ENCODE results near the gene TASP1. TPM values are rescaled to one million over a fixed set of nuclear protein-coding genes. Genes with fewer than 3 reads are reported as not detected.
"Not testable (repeated sequence)": the region's sequence is repeated elsewhere in the genome, so short reads cannot be mapped to it uniquely, and the experiment has no call there.

Gene TASP1
- total RNA-seq, 3 donors from 2014 or later (not counting 1 experiment from before 2014, with no cell fraction given), result 15.5 to 22.3 (median 16.3) TPM

DNA sequence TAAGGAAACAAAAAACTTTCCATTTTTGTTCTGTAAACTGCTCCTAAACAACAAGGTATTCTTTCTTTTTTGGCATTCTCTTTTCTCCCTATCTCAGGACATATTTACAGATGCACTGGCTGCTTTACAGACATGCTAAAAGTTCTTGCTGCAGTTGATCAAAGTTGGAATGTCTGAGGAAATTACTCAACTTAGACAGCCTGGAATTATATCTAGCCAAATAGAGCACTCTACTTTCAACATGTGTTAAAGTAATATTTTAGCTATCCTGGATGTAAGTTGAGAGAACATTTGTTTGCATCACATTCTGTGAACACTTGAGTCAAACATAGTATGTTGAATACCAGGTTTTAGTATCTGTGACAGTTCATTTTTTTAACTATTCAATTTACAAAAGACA is 24.8 kb downstream of the TASP1 start:
- Histone ChIP-seq H3K4me3 (ENCODE audit: low read length) (no peak overlapping the region), H3K9me3 (ENCODE audit: control insufficient read depth, insufficient read depth, low read length) (no peaks in the 10 kb centered on the region), H3K27ac (ENCODE audit: low read length) (no peak overlapping the region), H3K36me3 (ENCODE audit: control insufficient read depth, insufficient read depth, low read length) (no peaks in the 10 kb centered on the region), H3K27me3 (ENCODE audit: control insufficient read depth, insufficient read depth, low read length) (no peaks in the 10 kb centered on the region), H3K4me1 (ENCODE audit: control insufficient read depth, insufficient read depth, low read length) (no peaks in the 10 kb centered on the region)
- H3K36me3 Mint-ChIP-seq, result no peaks in the 10 kb centered on the region
- DNase-seq, result no peak
- ATAC-seq, result no peak
- H3K27me3 Mint-ChIP-seq (ENCODE audit: low read depth in 2 of 2), result no peaks in the 10 kb centered on the region
- no peaks in the 10 kb centered on the region for H3K4me1 Mint-ChIP-seq
- no peaks in the 10 kb centered on the region for H3K9me3 Mint-ChIP-seq
- no peak overlapping the region for H3K4me3 Mint-ChIP-seq
- TF ChIP-seq, protein P1, sequence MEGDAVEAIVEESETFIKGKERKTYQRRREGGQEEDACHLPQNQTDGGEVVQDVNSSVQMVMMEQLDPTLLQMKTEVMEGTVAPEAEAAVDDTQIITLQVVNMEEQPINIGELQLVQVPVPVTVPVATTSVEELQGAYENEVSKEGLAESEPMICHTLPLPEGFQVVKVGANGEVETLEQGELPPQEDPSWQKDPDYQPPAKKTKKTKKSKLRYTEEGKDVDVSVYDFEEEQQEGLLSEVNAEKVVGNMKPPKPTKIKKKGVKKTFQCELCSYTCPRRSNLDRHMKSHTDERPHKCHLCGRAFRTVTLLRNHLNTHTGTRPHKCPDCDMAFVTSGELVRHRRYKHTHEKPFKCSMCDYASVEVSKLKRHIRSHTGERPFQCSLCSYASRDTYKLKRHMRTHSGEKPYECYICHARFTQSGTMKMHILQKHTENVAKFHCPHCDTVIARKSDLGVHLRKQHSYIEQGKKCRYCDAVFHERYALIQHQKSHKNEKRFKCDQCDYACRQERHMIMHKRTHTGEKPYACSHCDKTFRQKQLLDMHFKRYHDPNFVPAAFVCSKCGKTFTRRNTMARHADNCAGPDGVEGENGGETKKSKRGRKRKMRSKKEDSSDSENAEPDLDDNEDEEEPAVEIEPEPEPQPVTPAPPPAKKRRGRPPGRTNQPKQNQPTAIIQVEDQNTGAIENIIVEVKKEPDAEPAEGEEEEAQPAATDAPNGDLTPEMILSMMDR (IDR thresholded peaks at IDR 0.05), result no peak
- intact Hi-C loops (cut with micrococcal nuclease), result no loop called here
- no peak overlapping the region for H3K27ac Mint-ChIP-seq

DNA sequence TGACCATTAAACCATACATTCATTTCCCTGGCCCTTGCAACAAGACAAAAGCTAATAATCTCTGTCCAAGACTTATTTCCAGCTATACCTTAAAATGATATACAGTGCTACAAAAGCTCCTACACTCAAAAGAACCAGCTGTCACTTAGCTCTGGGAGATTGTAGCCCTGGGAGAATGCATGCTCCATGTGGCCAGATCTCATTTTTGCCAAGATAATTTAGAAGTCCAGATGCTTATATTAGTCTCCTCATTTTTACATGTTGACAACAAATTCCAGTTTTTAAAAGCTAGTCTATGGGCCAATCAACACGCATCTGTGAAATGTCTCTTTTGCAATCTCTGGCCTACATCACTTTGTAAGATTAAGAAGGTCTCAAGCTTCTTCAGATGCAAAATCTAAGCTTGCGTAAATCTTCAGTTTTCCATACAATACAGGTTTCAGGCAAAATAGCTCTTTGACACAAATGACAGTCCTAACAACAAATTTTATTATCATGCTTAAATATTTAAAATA is 27.1 kb downstream of the TASP1 start:
- intact Hi-C loops (cut with micrococcal nuclease), result no loop called here
- Mint-ChIP-seq H3K27me3 (ENCODE audit: low read depth in 2 of 2) (no peaks in the 10 kb centered on the region), H3K9me3 (no peaks in the 10 kb centered on the region), H3K36me3 (no peaks in the 10 kb centered on the region), H3K27ac (no peak overlapping the region), H3K4me3 (no peak overlapping the region), H3K4me1 (no peaks in the 10 kb centered on the region)
- H3K4me1 ChIP-seq (ENCODE audit: control insufficient read depth, insufficient read depth, low read length), result no peaks in the 10 kb centered on the region
- no peaks in the 10 kb centered on the region for H3K27me3 ChIP-seq (ENCODE audit: control insufficient read depth, insufficient read depth, low read length)
- WGBS (ENCODE audit: insufficient coverage), result 100% methylated on average over 2 of the region's 2 CpGs
- TF ChIP-seq, protein P1 (IDR thresholded peaks at IDR 0.05), result no peak
- H3K4me3 ChIP-seq (ENCODE audit: low read length), result no peak overlapping the region
- no peak for ATAC-seq
- H3K9me3 ChIP-seq (ENCODE audit: control insufficient read depth, insufficient read depth, low read length), result no peaks in the 10 kb centered on the region
- H3K36me3 ChIP-seq (ENCODE audit: control insufficient read depth, insufficient read depth, low read length), result no peaks in the 10 kb centered on the region
- DNase-seq, result no peak
- H3K27ac ChIP-seq (ENCODE audit: low read length), result no peak overlapping the region

DNA sequence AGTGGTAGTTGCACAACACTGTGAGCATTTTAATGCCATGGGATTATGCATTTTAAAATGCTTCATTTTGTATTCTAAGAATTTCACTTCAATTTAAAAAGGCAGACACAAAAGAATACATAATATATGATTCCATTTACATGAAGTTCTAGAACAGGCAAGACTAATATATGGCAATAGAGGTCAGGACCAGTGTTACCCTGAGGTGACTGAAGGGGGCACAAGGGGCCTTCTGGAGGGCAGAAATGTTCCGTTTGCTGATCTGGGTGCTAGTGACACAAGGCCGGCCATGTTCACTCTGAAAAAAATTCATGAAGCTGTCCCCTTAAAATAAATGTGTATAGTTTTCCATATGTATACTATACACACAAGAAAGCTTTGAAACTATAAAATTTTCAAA is 28.5 kb downstream of the TASP1 start:
- H3K27me3 Mint-ChIP-seq (ENCODE audit: low read depth in 2 of 2), result no peaks in the 10 kb centered on the region
- H3K36me3 ChIP-seq (ENCODE audit: control insufficient read depth, insufficient read depth, low read length), result no peaks in the 10 kb centered on the region
- peak in 1 of 2 donors; percentile 19 for DNase-seq
- no peaks in the 10 kb centered on the region for H3K36me3 Mint-ChIP-seq
- ATAC-seq, result no peak
- WGBS (ENCODE audit: insufficient coverage), result 78% methylated on average over 1 of the region's 2 CpGs
- no peaks in the 10 kb centered on the region for H3K9me3 Mint-ChIP-seq
- intact Hi-C loops (cut with micrococcal nuclease), result no loop called here
- H3K27ac Mint-ChIP-seq, result no peak overlapping the region
- H3K9me3 ChIP-seq (ENCODE audit: control insufficient read depth, insufficient read depth, low read length), result no peaks in the 10 kb centered on the region
- H3K4me1 Mint-ChIP-seq, result no peaks in the 10 kb centered on the region
- no peak overlapping the region for H3K4me3 ChIP-seq (ENCODE audit: low read length)
- TF ChIP-seq, protein P1 (IDR thresholded peaks at IDR 0.05), result no peak
- H3K27me3 ChIP-seq (ENCODE audit: control insufficient read depth, insufficient read depth, low read length), result no peaks in the 10 kb centered on the region
- no peaks in the 10 kb centered on the region for H3K4me1 ChIP-seq (ENCODE audit: control insufficient read depth, insufficient read depth, low read length)
- H3K4me3 Mint-ChIP-seq, result no peak overlapping the region
- no peak overlapping the region for H3K27ac ChIP-seq (ENCODE audit: low read length)

DNA sequence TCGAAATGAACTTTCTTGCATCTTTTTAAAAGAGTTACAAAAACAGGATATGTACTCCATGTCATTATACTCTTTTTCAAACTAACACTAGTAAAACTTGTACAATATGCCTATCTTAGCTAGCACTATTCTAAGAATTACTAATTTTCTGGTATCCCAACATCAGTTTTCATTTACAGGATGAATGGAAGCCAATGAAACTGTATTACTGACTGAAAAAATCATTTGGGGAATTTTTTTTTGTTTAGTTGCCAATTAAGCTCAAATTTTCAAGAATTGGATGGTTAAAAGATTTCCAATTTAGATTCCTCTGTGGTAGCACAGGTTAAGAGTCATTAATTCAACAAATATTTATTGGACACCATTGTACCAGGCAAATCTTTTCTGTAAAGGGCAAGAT is 30.7 kb downstream of the TASP1 start:
- no CpG with 5 or more reads among the region's 1 CpG for WGBS (ENCODE audit: insufficient coverage)
- Histone ChIP-seq H3K27ac (ENCODE audit: low read length) (no peak overlapping the region), H3K36me3 (ENCODE audit: control insufficient read depth, insufficient read depth, low read length) (no peaks in the 10 kb centered on the region), H3K4me3 (ENCODE audit: low read length) (no peak overlapping the region), H3K27me3 (ENCODE audit: control insufficient read depth, insufficient read depth, low read length) (no peaks in the 10 kb centered on the region), H3K9me3 (ENCODE audit: control insufficient read depth, insufficient read depth, low read length) (no peaks in the 10 kb centered on the region), H3K4me1 (ENCODE audit: control insufficient read depth, insufficient read depth, low read length) (no peaks in the 10 kb centered on the region)
- H3K36me3 Mint-ChIP-seq, result no peaks in the 10 kb centered on the region
- H3K9me3 Mint-ChIP-seq, result no peaks in the 10 kb centered on the region
- TF ChIP-seq, protein P1 (IDR thresholded peaks at IDR 0.05), result no peak
- H3K4me1 Mint-ChIP-seq, result peaks cover 0 to 6% of the 10 kb centered on the region in 2 donors
- H3K4me3 Mint-ChIP-seq, result no peak overlapping the region
- H3K27ac Mint-ChIP-seq, result no peak overlapping the region
- intact Hi-C loops (cut with micrococcal nuclease), result no loop called here
- DNase-seq, result no peak
- H3K27me3 Mint-ChIP-seq (ENCODE audit: low read depth in 2 of 2), result no peaks in the 10 kb centered on the region
- ATAC-seq, result no peak

GRCh38 chr20:13593423-13593822 is 45.3 kb downstream of the TASP1 start:
- H3K27me3 ChIP-seq (ENCODE audit: control insufficient read depth, insufficient read depth, low read length); DNase-seq; H3K9me3 Mint-ChIP-seq; H3K4me1 ChIP-seq (ENCODE audit: control insufficient read depth, insufficient read depth, low read length); ATAC-seq; intact Hi-C loops (cut with micrococcal nuclease); H3K4me3 Mint-ChIP-seq; H3K27ac Mint-ChIP-seq; H3K9me3 ChIP-seq (ENCODE audit: control insufficient read depth, insufficient read depth, low read length); H3K36me3 Mint-ChIP-seq; H3K27ac ChIP-seq (ENCODE audit: low read length); H3K4me3 ChIP-seq (ENCODE audit: low read length); H3K36me3 ChIP-seq (ENCODE audit: control insufficient read depth, insufficient read depth, low read length); H3K27me3 Mint-ChIP-seq (ENCODE audit: low read depth in 2 of 2): not testable (repeated sequence)
- H3K4me1 Mint-ChIP-seq, result peaks cover 21 to 24% of the 10 kb centered on the region in 2 donors
- WGBS (ENCODE audit: insufficient coverage), result 96% methylated on average over 11 of the region's 11 CpGs

All from natural killer cell (primary cell).